KMS-11 (cell line): ENCODE data around the gene IPO4.

ENCODE experiments used
- H2AFZ ChIP-seq: fragments of 200-600 bp; sonication (generic); 2 replicates; pipeline ENCODE4 v1.6.1; 2016; ENCODE audit warnings: antibody characterized with exemption, mixed run types, low read depth
- H3K27ac ChIP-seq: fragments of 200-600 bp; sonication (generic); 2 replicates; pipeline ENCODE4 v1.6.1; 2016; ENCODE audit warnings: mild to moderate bottlenecking, mixed run types
- H3K27me3 ChIP-seq: fragments of 200-600 bp; sonication (generic); 2 replicates; pipeline ENCODE4 v1.6.1; 2017; ENCODE audit warnings: mild to moderate bottlenecking, low read depth, mixed run types, moderate library complexity; ENCODE audit not compliant: insufficient read depth
- H3K36me3 ChIP-seq: fragments of 200-600 bp; sonication (generic); 2 replicates; pipeline ENCODE4 v1.6.1; 2017; ENCODE audit warnings: mild to moderate bottlenecking, mixed run types; ENCODE audit not compliant: insufficient read depth
- H3K4me1 ChIP-seq: fragments of 200-600 bp; sonication (generic); 2 replicates; pipeline ENCODE4 v1.6.1; 2016; ENCODE audit warnings: mild to moderate bottlenecking, low read depth, mixed run types; ENCODE audit not compliant: poor library complexity, severe bottlenecking
- H3K4me2 ChIP-seq: fragments of 200-600 bp; sonication (generic); 2 replicates; pipeline ENCODE4 v1.7.0; 2016; ENCODE audit warnings: mild to moderate bottlenecking, mixed run types
- H3K4me3 ChIP-seq: fragments of 200-600 bp; sonication (generic); IDR thresholded peaks from 2 replicates; pipeline ENCODE4 v1.6.1; 2017; ENCODE audit warnings: low read depth, low read length, mixed read lengths; ENCODE audit not compliant: insufficient read depth
- H3K79me2 ChIP-seq: fragments of 200-600 bp; sonication (generic); 2 replicates; pipeline ENCODE4 v1.6.1; 2016; ENCODE audit warnings: low read depth, mixed run types; ENCODE audit not compliant: insufficient read depth
- H3K9ac ChIP-seq: fragments of 200-600 bp; sonication (generic); 2 replicates; pipeline ENCODE4 v1.6.1; 2016; ENCODE audit warnings: mild to moderate bottlenecking, mixed run types
- H4K20me1 ChIP-seq: fragments of 200-600 bp; sonication (generic); 2 replicates; pipeline ENCODE4 v1.6.1; 2016; ENCODE audit warnings: mild to moderate bottlenecking, mixed run types; ENCODE audit not compliant: insufficient read depth
- CTCF ChIP-seq: fragments of 200-600 bp; sonication (generic); conservative IDR thresholded peaks from 2 replicates; pipeline ENCODE4 v1.6.1; 2017; ENCODE audit warnings: low read depth, mild to moderate bottlenecking, antibody characterized with exemption, low read length, moderate library complexity, mixed read lengths

Gene IPO4

GRCh38 chr14:24211311-24211710 is 22.7 kb upstream of the IPO4 start:
- Histone ChIP-seq H3K27me3 (no peaks in the 10 kb centered on the region), H2AFZ (no peak overlapping the region), H3K4me1 (peaks cover 17% of the 10 kb centered on the region), H4K20me1 (no peaks in the 10 kb centered on the region), H3K79me2 (0 out of 2 replicates have a peak, but pooled peaks cover 9% of the 10 kb centered on the region), H3K4me2 (no peak overlapping the region; the same call in 1 of the 2 replicates), H3K36me3 (no peaks in the 10 kb centered on the region), H3K9ac (no peak overlapping the region), H3K27ac (no peak overlapping the region), H3K4me3 (no peak overlapping the region)
- no peak for TF ChIP-seq CTCF

GRCh38 chr14:24207625-24208024 is 19.0 kb upstream of the IPO4 start:
- no peaks in the 10 kb centered on the region for H3K36me3 ChIP-seq
- H3K27me3 ChIP-seq = no peaks in the 10 kb centered on the region
- H3K79me2 ChIP-seq = 0 out of 2 replicates have a peak, but pooled peaks cover 9% of the 10 kb centered on the region
- H3K4me3 ChIP-seq = no peak overlapping the region
- H3K4me1 ChIP-seq = no peaks in the 10 kb centered on the region
- H3K4me2 ChIP-seq = no peak overlapping the region
- no peak overlapping the region for H2AFZ ChIP-seq
- H3K27ac ChIP-seq = no peak overlapping the region
- no peak for TF ChIP-seq CTCF
- H4K20me1 ChIP-seq = no peaks in the 10 kb centered on the region
- H3K9ac ChIP-seq = no peak overlapping the region

- H3K4me2 ChIP-seq = no peak overlapping the region
- no peak overlapping the region for H3K27ac ChIP-seq
- H3K4me1 ChIP-seq = no peaks in the 10 kb centered on the region
- no peak overlapping the region for H3K9ac ChIP-seq
- no peaks in the 10 kb centered on the region for H3K27me3 ChIP-seq
- no peaks in the 10 kb centered on the region for H4K20me1 ChIP-seq
- H3K4me3 ChIP-seq = no peak overlapping the region
- no peak overlapping the region for H2AFZ ChIP-seq
- H3K36me3 ChIP-seq = no peaks in the 10 kb centered on the region
- TF ChIP-seq CTCF = no peak
- H3K79me2 ChIP-seq = 0 out of 2 replicates have a peak, but pooled peaks cover 6% of the 10 kb centered on the region
Observed at GRCh38 chr14:24207104-24207551, 18.5 kb upstream of the IPO4 start.

- Histone ChIP-seq H3K27me3 (no peaks in the 10 kb centered on the region), H3K4me3 (no peak overlapping the region), H3K36me3 (no peaks in the 10 kb centered on the region), H3K4me1 (no peaks in the 10 kb centered on the region), H3K27ac (no peak overlapping the region), H4K20me1 (no peaks in the 10 kb centered on the region), H3K79me2 (no peaks in the 10 kb centered on the region), H3K9ac (no peak overlapping the region), H2AFZ (no peak overlapping the region), H3K4me2 (no peak overlapping the region)
- no peak for TF ChIP-seq CTCF
Observed at GRCh38 chr14:24206260-24207103, 17.9 kb upstream of the IPO4 start.
